Stimulated activated CD8-positive, alpha-beta memory T cell treated with anti-CD3 and anti-CD28 coated beads, Interleukin-12 subunit alpha, Interleukin-12 subunit beta, amount 100 ng/mL, for 24 hours (primary cell): ENCODE data around the gene VPS29.
"Not testable (repeated sequence)": the region's sequence is repeated elsewhere in the genome, so short reads cannot be mapped to it uniquely, and the experiment has no call there.

Experiments
- DNase-seq: peaks from one replicate; pipeline ENCODE4 v3.0.0-alpha.2; 2020; ENCODE audit errors: extremely low read depth

The VPS29 gene

DNA sequence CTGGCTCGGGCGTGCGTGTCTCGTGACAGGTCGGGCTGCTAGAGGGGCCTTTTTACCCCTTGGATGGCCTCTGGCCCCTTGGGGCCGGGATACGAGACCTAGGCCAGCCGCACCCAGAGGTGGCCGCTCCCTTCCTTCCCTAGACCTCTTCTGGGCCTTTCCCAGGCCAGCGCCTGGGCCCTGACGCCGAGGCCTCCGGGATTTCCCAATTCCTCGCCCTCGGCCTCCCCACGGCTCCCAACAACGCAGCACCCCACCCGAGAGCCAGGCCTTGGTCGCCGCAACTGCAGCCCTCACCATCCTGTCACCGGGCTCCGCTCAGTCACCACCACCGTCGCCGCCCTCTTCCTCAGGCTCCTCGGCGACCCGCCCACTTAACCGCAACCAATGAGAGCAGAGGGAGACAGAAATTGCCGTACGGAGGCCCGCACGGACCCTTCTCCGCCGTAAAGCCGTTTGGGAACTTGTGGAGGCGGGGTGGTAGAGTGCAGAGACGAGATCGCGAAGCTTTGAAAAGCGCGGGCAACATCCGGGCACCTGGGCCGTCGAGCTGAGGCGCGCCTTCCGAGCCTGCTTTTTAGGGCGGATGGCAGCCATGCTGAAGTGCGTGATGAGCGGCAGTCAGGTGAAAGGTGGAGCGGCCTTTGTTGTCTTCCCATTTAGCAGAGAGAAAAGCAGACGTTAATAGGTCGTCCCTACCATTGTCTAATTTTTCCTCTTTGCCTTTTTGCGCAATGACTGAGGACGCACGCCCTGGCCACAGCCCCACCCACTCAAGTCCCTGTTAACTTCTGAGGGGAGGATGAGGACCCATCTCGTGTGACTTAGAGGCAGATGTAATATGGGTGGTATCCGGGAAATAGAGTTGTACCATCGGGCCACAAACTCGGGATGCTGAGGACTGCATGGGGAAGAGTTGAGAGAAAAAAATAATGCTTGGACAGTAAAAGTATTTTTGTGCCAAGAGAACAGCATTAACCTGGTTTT is at the start of gene VPS29, which contains the start of gene RAD9B:
Gene VPS29 (minus strand): TSS at position 360 of the 987 bp plus-strand sequence. CDS start 60 bp downstream, at position 300.
Gene RAD9B (plus strand): TSS at position 580 of the 987 bp plus-strand sequence. CDS start 7 bp downstream, at position 587.
- DNase-seq = peak; percentile 93

DNA sequence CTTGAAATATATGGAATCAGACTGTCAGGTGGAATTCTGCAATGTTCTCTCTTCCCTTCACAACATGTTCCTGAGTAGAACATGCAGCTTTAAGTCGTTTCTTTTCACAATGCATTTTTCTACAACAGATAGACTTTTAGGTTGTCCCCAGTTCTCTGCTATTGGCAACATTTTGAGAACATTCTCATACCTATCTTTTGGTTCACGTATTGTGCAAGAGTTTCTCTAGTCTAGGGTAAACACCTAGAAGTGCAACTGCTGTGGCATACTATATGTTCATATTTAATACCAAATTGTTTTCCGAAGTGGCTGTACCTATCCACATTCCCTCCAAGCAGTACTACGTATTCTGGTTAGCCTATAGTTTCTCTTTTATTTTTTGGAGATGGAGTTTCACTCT is 49.1 kb upstream of the VPS29 start:
- no peak for DNase-seq

DNA sequence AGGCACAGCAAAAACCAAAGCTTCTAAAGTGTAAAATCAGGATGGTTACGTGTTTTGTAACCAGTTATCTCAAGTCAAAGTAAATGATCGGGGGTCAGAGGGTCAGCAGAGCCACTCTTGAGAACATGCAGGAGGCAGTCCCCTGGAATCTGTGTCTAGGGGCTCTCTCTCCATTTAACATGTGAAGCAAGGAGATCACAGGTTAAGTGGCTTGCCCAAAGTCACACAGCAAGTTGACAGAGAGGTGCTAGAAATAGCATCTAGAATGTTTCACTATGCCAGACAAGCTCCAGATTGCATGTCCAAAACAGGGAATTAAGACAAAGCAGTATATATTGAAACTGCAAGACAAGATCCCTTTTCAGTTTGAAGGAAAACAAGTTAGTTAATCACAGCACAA is 47.8 kb upstream of the VPS29 start:
- DNase-seq = no peak

DNA sequence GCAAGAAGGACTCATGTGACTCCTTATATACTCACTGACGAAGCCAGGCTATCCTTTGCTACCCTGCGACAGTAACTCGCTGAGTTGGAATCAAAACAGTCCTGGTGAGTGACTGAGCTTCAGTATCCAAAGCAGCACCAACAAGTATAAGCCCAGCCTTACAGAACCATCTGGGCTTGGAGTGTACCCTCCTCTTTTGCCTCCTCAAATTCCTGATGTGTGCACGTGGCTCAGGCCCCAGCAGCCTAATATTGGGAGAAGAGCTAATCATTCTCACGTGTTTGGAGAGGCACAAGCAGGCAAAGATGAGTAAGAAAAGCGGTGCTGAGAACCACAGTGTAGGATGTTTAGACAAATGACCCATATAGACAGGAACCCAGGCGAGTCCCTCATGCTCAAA is 46.8 kb upstream of the VPS29 start:
- DNase-seq = no peak

DNA sequence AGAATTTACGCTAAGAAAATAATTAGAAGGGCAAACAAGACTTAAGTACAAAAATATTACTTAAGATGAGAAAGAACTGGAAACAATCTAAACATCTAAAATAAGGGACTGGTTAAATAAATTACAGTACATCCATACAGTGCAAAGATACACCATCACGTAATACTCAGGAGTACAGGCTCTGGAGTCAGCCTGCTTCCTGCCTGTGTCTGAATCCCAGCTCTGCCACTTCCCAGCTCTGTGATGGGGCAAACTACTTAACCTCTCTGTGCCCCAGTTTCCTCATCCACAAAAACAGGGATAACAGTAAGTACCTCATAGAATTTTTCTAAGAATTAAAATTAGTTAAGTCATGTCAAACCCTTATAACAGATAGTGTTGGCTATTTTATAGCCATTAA is 45.2 kb upstream of the VPS29 start:
- DNase-seq = no peak

DNA sequence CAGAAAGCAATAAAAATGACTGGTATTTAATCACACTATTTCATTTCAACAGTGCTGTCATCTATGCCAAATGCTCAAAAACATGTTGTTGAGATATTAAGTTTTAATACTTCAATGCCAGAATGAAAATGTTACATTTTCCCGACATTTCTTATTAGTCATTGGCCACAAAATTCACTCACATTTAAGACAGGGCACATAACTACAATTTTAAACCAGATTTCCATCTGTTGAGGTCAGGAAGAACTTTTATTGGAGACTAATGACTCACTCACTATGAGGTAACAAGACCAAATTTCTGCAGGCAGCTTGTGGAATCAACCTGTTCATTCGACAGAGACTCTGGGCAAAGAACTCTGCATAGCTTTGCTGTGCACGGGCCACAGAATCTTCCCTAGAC is 44.4 kb upstream of the VPS29 start:
- DNase-seq = no peak

DNA sequence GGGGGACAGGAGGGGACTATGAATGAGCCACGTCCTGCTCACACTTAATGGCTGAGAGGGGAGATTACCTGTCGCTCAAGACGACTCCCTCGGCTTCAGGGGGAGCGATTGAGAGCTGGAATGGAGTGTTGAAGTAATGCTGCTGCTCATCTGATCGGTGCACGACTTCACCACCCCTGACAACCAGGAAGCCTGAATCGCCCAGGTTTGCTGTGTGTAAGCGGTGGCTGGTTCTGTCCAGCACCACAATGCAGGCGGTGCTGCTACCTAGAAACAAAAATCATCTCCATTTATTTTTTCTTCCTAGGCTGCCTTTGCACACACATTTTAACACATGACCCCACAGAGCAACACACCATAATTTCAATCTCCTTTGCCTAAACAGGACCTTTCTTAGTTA is 43.9 kb upstream of the VPS29 start:
- DNase-seq = no peak

DNA sequence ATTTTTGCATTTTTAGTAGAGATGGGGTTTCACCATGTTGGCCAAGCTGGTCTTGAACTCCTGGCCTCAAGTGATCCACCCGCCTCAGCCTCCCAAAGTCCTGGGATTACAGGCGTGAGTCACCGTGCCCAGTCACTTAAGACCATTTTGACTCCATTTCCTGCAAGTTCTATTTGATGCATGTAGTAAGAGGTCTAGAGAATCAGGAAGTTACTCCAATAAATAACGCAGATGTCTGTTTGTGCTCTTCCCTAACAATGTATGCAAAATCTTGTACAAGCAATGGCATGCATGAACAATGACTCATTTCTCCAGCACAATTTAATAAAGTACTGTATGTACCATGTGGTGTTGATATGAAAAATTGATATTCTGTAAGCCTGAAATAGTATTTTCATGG is 43.3 kb upstream of the VPS29 start:
- not testable (repeated sequence) for DNase-seq

DNA sequence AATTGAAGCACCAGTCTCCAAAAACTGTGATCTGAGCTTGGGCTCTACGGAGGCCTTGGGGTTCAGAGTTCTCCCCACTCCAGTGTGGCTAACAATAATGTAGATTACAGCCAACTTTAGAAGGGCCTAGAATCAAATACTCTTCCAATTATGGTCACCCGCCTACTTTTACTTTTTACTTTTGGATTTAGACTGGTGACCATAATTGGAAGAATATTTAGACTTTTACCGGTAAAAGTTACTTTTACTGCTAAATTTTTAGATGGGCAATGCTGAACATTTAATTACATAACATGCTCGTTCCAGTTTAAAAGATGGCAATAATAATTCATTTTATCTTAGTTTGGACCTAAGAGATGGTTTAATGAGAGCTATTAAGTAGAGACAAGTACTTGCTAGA is 42.1 kb upstream of the VPS29 start:
- DNase-seq = no peak

DNA sequence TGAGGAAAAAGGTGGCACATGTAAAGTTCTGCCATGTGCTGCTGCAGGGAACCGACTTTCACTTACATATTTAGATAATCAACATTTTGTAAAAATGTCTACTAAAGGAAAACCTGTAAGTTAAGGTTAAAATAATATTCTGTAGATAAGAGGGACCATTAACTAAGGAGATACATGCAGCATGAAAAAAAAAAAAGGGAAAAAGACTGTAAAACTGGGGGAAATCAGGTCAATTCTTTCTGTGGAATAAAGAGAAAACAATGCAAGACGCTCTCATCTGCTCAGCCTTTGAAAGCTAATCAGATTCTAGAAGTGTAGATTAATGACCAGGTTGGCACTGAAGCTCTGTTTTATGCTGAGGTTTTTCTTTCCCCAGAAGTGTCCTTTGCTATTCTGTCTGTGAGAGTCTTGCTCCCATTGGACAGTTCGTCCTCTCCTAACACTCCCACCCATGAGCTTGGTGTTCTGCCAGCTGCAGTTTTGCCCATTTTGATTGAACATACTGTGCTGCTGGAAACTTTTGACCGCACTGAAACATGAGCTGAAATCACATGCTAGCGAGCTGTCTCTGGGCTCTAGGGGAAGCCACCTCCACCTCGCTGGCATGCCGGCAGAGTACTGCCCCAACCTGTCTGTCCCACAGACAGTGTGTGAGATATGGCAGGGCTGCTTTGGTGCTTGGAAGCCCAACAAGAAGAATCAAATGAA is 41.5 kb upstream of the VPS29 start:
- no peak for DNase-seq

DNA sequence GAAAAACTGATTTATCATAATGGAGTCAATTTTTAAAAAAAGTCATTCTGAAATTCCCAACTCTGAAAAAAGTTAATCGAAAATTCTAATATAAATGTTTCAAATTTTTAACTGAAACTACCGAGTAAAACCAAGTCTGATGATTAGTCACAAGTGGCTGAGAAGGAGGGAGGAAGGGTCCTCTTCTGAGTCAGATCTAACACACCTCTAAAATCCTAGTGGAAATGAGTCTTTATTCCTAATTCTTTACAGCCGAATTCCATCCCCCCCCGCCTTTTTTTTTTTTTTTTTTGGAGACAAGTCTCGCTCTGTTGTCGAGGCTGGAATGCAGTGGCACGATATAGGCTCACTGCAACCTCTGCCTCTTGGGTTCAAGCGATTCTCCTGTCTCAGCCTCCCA is 38.1 kb upstream of the VPS29 start:
- no peak for DNase-seq

DNA sequence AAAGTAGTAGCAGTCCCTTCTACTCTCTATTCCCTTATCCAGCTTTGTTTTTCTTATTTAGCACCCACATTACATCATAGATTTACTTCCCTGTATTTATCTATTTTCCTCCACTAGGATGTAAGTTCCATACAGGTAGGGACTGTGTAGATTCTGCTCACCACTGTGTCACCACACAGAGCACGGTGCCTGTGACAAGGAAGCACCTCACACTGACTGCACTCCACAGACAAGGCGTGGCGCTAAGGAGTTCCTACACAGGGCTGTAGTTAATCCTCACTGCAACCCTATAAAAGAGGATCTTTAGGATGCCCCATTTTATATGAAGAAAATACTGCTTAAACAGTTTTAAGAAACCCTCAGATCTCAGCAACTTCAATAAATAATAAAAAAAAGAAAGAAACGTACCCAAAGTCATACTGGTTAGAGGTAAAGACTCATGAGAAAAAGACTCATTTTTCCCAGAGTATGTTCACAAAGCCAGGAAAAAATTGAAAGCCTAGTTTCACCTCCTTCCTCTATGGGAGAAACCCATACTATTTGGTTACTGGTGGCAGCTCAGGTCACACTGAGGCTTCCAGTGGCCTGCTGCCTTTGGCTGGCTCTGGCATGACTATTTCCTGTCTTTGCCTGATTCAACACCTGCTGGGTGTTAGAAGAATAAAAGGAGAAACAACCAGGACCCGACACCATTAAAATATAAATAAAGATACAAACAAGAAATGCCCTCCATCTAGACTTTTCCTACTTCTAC is 37.1 kb upstream of the VPS29 start:
- no peak for DNase-seq

DNA sequence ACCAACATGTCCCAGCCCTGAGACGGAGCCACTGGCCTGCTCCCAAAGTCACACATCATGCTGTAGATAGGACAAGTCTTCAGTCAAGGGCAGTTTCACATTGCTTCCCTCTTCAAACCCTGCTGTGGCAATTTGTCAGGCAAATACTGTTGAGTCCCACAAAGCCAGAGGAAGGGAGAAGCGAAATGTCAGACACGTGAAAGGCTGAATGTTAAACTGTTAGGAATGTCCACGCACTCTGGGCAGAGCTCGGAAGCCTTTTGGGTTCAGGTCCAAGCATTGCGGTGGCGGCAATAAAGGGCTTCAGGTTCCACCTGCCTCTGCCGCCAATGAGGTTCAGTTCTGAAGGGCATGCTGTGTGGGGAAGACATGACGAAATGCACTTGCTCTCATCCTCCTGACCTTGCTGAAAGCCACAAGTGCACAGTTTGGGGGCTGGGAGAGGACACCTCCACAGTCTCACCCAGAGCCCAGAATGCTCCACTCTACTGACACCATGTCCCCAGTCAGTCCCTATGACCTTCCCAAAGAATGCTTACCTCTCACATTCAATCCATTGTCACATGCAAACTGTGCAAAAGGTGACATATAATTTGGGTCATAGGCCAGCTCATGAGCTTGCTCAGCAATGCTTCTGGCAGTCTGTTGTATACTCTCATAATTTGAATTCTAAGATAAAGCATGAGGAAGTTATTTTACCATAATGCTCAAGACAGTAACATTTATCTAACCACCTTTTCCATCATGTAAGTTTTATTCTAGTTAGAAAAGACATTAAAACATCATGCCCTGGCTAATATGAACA is 35.9 kb upstream of the VPS29 start:
- DNase-seq = no peak

DNA sequence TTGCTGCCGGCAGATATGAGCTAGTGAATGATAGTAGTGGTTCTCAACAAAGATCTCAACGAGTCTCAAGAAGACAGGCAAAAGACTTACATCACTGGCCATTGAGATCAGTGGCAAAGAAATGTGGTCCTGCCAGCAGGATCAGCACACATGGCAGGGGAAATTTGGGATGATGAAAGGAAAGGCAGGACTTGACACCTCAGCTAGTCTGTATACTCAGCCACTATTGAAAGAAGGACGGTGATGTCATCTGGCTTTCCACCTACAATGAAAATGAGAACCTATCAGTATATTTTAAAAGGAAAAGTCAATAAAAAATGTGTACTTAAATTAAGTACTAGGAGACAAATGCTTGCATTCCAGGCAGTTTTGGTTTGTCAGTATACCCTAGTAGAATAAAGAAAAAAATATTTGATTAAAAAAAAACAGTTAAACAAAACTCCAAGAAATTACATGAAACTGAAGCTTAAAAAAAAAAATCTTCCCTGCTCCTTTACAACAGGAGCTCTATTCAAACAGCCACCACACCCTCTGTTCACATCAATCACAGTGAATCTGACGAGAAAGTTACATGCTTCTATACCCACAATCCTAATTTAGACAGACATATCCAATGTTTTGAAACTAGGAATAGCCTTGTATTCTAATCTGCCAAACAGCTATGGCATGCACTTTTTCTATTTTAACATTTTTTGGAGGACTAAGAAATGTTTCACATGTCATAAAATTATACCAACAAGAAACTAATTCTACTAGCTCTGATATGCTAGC is 35.1 kb upstream of the VPS29 start:
- DNase-seq = no peak

DNA sequence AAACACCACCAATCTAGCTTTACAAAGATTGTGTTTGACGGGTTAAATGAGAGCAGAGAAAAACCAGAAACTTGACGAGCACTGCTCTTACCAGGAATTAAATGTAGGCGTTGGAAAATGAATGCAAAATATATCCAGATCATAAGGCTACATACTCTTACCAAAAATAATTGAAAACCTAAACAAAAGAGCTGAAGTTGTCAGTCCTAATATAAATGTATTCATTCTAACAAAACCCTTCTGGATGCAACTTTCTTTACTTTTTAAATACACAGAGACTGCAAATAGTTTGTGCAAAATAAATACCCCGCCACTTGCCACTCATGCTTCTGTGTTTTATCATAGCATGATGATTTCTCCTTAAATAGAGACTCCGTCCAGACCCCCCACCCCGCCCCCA is 32.9 kb upstream of the VPS29 start:
- no peak for DNase-seq

DNA sequence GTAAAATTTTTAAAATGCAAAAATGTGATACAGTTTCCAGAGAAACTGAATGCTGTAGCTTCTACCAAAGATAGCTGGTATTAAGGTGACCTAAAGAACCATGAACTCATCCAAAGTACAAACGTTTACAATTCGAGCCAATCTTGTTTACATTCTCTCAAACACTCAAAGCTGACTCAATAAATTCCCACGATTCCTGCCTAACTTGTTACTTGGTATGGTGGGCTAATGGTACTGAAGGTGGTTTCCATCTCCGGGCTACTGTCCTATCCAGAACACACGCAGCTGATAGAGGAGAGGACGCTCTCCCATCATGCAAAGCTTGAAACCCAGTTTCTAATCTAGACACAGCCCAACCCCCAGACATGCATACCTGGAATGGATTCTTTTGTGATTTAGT is 31.7 kb upstream of the VPS29 start:
- no peak for DNase-seq

DNA sequence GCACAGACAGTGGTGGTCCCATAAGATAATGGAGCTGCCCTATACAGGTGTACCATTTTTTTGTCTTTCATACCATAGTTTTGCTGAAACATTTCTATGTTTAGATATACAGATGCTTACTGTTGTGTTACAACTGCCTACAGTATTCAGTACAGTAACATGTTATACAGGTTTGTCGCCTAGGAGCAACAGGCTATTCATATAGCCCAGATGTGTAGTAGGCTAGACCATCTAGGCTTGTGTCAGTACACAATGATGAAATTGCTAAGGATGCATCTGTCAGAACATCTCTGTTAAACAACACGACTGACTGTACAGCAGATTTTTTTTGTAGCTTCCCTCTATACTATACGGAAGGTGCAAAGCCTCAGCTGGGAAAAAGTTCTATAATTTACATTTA is 30.7 kb upstream of the VPS29 start:
- no peak for DNase-seq

DNA sequence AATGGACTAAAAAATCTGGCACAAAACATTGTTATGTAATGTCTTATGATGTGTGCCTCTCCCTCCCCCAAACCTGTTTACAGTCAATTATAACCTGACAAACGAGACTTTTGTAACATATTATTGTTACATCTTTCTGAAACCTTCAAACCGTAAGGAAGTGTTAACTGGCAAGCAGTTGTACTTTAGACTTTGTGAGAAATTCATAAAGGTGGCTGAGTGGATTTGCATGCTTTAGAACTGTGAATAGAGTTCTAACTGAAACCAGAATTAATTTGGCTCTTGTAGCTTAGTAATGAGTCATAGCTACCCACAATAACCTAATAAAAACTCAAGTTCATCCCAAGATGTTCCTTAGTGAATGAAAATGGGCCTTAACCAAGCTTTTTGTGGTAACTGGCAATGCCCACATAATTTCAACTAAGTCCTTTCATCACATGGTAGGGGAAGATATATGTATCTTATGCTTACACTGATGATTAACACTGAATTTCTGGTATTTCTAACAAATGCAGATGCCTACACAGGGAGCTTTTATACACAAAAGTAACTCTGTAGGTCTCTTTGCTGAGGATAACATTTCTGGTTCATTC is 29.9 kb upstream of the VPS29 start:
- DNase-seq = no peak

DNA sequence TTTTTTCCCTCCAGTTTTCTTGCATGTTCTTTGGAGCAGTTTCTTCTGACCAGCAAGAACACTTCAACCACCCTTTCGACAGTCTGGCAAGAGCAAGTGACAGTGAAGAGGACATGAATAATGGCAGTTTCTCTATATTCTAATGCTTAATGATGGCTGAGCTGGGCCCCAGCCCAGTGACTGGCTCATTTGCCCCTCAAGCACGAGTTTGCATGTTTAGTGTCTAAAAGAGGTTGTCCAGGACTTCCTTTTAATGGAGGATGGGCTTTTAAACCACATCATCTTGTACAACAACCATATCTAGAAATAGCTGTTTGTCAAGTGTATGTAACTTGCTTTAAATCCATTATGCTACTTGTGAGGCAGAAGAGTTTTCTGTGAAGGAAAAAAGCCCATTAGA is 28.6 kb upstream of the VPS29 start:
- no peak for DNase-seq

DNA sequence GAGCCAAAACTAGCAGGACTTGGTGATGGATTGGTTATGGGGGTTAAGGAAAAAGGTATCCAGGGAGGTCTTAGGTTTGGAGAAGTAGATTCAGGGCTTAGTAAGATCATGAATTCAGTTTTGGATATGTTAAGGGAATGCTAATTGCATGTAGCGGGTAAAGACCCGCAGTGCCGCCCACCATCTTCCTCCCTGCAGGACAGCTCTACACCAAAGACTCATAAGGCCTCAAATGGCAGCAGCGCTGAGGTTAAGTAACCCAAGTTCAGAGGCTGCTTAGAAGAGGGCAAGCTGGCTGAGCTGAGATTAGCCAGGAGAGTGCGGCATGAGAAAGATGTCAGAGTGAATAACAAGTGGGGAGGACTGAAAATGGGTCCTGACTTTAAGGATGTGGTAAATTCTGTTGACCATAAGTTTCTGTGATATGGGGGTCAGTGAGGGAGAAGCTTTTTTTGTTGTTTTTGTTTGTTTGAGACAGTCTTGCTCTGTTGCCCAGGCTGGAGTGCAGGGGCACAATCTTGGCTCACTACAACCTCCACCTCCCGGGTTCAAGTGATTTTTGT is 26.4 kb upstream of the VPS29 start:
- DNase-seq = no peak
